Measurements from ENCODE around the gene BUB1.
"Not testable (repeated sequence)": the region's sequence is repeated elsewhere in the genome, so short reads cannot be mapped to it uniquely, and the experiment has no call there.

BUB1 gene

GRCh38 chr2:110589677-110590330 is 88.1 kb downstream of the BUB1 start:
- DNase-seq = not testable (repeated sequence)

DNA sequence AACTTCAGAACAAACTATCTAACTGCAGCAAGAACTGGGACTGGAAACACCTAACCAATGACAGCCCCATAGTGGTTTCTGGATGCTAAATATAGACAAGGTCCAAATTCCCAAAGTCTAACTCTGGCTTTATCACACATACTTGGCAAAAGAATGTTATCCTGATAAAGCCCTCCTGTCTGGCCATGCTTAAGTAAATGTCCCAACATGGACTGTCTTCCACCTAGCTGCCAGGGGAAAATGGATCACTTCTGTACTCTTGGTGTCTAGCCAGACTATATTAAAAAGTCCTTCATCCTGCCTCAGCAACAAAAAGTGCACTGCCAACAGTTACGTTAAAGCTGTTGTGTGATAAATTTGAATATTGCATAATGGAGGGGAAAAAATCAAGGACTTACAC is 89.3 kb downstream of the BUB1 start:
- not testable (repeated sequence) for DNase-seq
